HepG2 (cell line): ENCODE results near the gene ZNF142. TPM values are rescaled to one million over a fixed set of nuclear protein-coding genes. Genes with fewer than 3 reads are reported as not detected.

Experiments used
- ARNT ChIP-seq: fragments of 450-650 bp; IDR thresholded peaks from 2 replicates; pipeline ENCODE4 v1.6.1; 2017
- CBX5 ChIP-seq: sonication (generic); formaldehyde crosslinking; IDR thresholded peaks from 2 replicates; pipeline ENCODE4 v1.4.0; 2020; ENCODE audit warnings: missing genetic modification reagents, borderline replicate concordance
- GABPA ChIP-seq, 2 experiments: IDR thresholded peaks; 2 replicates each; pipeline ENCODE4 v1.6.1; 2011 to 2016; ENCODE audit warnings: low read depth in 2 of 2, low read length in 1 of 2, missing biosample characterization in 1 of 2, missing genetic modification characterization in 1 of 2
- HDAC1 ChIP-seq: sonication (generic); formaldehyde crosslinking; IDR thresholded peaks from 2 replicates; pipeline ENCODE4 v1.5.1; 2020; ENCODE audit warnings: mild to moderate bottlenecking, missing genetic modification reagents
- HMGXB3 ChIP-seq: sonication (generic); formaldehyde crosslinking; IDR thresholded peaks from 2 replicates; pipeline ENCODE4 v1.4.0; 2020; ENCODE audit warnings: missing genetic modification reagents, borderline replicate concordance
- PRDM15 ChIP-seq: sonication (generic); formaldehyde crosslinking; IDR thresholded peaks from 2 replicates; pipeline ENCODE4 v1.4.0; 2020; ENCODE audit warnings: missing genetic modification reagents
- SNAPC5 ChIP-seq: sonication (generic); formaldehyde crosslinking; IDR thresholded peaks from 2 replicates; pipeline ENCODE4 v1.8.1; 2023; ENCODE audit warnings: mild to moderate bottlenecking, missing genetic modification reagents, borderline replicate concordance
- SPEN ChIP-seq: sonication (generic); formaldehyde crosslinking; IDR thresholded peaks from 2 replicates; pipeline ENCODE4 v1.5.1; 2020; ENCODE audit warnings: low read depth, mild to moderate bottlenecking, missing genetic modification reagents
- ZNF20 ChIP-seq: sonication (generic); formaldehyde crosslinking; IDR thresholded peaks from 2 replicates; pipeline ENCODE4 v1.4.0; 2020; ENCODE audit warnings: mild to moderate bottlenecking, moderate library complexity, missing genetic modification reagents
- ZNF296 ChIP-seq: sonication (generic); formaldehyde crosslinking; conservative IDR thresholded peaks from 2 replicates; pipeline ENCODE4 v1.5.0; 2020; ENCODE audit warnings: mild to moderate bottlenecking, missing genetic modification reagents
- ZNF547 ChIP-seq: sonication (generic); formaldehyde crosslinking; IDR thresholded peaks from 2 replicates; pipeline ENCODE4 v1.5.1; 2020; ENCODE audit warnings: mild to moderate bottlenecking, missing genetic modification reagents
- ZNF598 ChIP-seq: sonication (generic); formaldehyde crosslinking; IDR thresholded peaks from 2 replicates; pipeline ENCODE4 v1.5.1; 2020; ENCODE audit warnings: mild to moderate bottlenecking, missing genetic modification reagents, borderline replicate concordance
- ZNF672 ChIP-seq: sonication (generic); formaldehyde crosslinking; IDR thresholded peaks from 2 replicates; pipeline ENCODE4 v1.8.1; 2022; ENCODE audit warnings: missing genetic modification reagents
- ZNF709 ChIP-seq: sonication (generic); formaldehyde crosslinking; IDR thresholded peaks from 2 replicates; pipeline ENCODE4 v1.5.0; 2020; ENCODE audit warnings: mild to moderate bottlenecking, missing genetic modification reagents
- ZSCAN21 ChIP-seq: sonication (generic); formaldehyde crosslinking; IDR thresholded peaks from 2 replicates; pipeline ENCODE4 v1.8.0; 2022; ENCODE audit warnings: mild to moderate bottlenecking, missing genetic modification reagents, moderate library complexity, borderline replicate concordance
- ZUFSP ChIP-seq: sonication (generic); formaldehyde crosslinking; IDR thresholded peaks from 2 replicates; pipeline ENCODE4 v1.9.0; 2021; ENCODE audit warnings: missing genetic modification reagents, mild to moderate bottlenecking, borderline replicate concordance
- polyA plus RNA-seq, 8 experiments: library from polyadenylated mRNA; depleted of rRNA in 3 of 8; stranded (reverse) in 7 of 8; unstranded in 1 of 8; fragments of >200 nt; fragmentation: Illumina TruSeq in 4 of 8; extraction: Trizol in 4 of 8; gene quantifications; 2 replicates each; pipeline versions ENCODE4 v1.2.1 to v1.2.3, GENCODE V29; 2011 to 2016; ENCODE audit warnings: low read depth in 4 of 8, missing spikeins in 1 of 8, mixed read lengths in 1 of 8; ENCODE audit not compliant: insufficient read depth in 1 of 8
- total RNA-seq, 5 experiments: library from RNA; depleted of rRNA; stranded (reverse); fragments of >200 nt; fragmentation: Illumina TruSeq; extraction: Trizol; gene quantifications; 2 replicates each; pipeline ENCODE4 v1.2.3, GENCODE V29; 2016; ENCODE audit warnings: low read depth in 1 of 5

ZNF142 gene
- total and polyA plus RNA-seq, 2 of the 13 experiments (the other 11 are each of a cell fraction or from before 2014, with no cell fraction given) = 4.8 to 11.4 TPM

- TF ChIP-seq PRDM15 (CRISPR knock-in tag) (no peak), ZNF598 (CRISPR knock-in tag) (peak; percentile 74; the same call in 1 of the 2 replicates), ZNF672 (CRISPR knock-in tag) (no peak), ZNF296 (CRISPR knock-in tag) (no peak), ZUFSP (CRISPR knock-in tag) (no peak), HDAC1 (peak; percentile 99), ZNF709 (CRISPR knock-in tag) (peak; percentile 80; the same call in 1 of the 2 replicates), GABPA (IDR thresholded peaks at IDR 0.05; ENCODE audit: low read depth, low read length) (peak; percentile 91), GABPA (CRISPR knock-in tag; IDR thresholded peaks at IDR 0.05; ENCODE audit: low read depth) (peak; percentile 99), ZNF547 (CRISPR knock-in tag) (peak; percentile 77; the same call in 1 of the 2 replicates), SPEN (CRISPR knock-in tag) (peak; percentile 60; the same call in 1 of the 2 replicates), HMGXB3 (CRISPR knock-in tag) (peak; percentile 71), ZNF20 (no peak), CBX5 (CRISPR knock-in tag) (peak; percentile 82; the same call in 1 of the 2 replicates), SNAPC5 (CRISPR knock-in tag) (0 out of 2 replicates have a peak, but pooled peaks have one; percentile 28), ARNT (no peak), ZSCAN21 (CRISPR knock-in tag) (peak; percentile 61; the same call in 1 of the 2 replicates)
These were observed 12.5 kb upstream of the ZNF142 start, which contains the start of the genes RNF25 and STK36 (continued) for GRCh38 chr2:218671654-218672566.
